KOPT-K1 (cell line): Measurements from ENCODE around the gene PLCB4.

ENCODE experiments used
- H3K27ac ChIP-seq: fragments of 200-600 bp; sonication (generic); 2 replicates; pipeline ENCODE4 v1.5.1; 2016; ENCODE audit warnings: antibody characterized with exemption, mild to moderate bottlenecking, low read depth, low read length; ENCODE audit not compliant: poor library complexity, severe bottlenecking
- H3K36me3 ChIP-seq: fragments of 200-600 bp; sonication (generic); 2 replicates; pipeline ENCODE4 v1.5.1; 2017; ENCODE audit warnings: antibody characterized with exemption, mild to moderate bottlenecking, low read length, moderate library complexity; ENCODE audit not compliant: insufficient read depth
- H3K9me3 ChIP-seq: fragments of 200-600 bp; sonication (generic); 2 replicates; pipeline ENCODE4 v1.5.1; 2017; ENCODE audit warnings: antibody characterized with exemption, low read length, mild to moderate bottlenecking; ENCODE audit not compliant: insufficient read depth, poor library complexity, severe bottlenecking

PLCB4 gene

GRCh38 chr20:9136114-9136513, 67.2 kb downstream of the PLCB4 start:
- no peak overlapping the region for H3K27ac ChIP-seq
- no peaks in the 10 kb centered on the region for H3K36me3 ChIP-seq
- H3K9me3 ChIP-seq, result no peaks in the 10 kb centered on the region

DNA sequence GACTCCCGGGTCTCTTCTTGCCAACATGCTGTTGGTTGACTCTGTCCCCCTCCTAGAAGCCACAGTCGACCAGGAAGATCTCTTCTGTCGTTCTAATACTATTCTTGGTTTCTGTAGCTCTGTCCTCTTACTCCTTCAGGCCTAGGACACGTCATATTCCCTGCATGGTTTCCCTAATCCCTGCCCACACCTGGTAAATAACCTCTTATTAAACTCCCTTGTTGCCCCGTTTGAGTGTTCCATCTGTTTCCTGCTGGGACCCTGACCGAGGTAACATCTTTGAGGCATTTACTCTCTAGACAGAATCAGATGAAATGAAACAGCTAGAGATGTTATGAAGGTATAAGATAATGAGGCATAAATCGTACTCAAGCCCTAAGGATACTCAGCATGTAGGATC, 68.1 kb downstream of the PLCB4 start:
- H3K27ac ChIP-seq, result no peak overlapping the region
- H3K9me3 ChIP-seq, result no peaks in the 10 kb centered on the region
- H3K36me3 ChIP-seq, result no peaks in the 10 kb centered on the region

DNA sequence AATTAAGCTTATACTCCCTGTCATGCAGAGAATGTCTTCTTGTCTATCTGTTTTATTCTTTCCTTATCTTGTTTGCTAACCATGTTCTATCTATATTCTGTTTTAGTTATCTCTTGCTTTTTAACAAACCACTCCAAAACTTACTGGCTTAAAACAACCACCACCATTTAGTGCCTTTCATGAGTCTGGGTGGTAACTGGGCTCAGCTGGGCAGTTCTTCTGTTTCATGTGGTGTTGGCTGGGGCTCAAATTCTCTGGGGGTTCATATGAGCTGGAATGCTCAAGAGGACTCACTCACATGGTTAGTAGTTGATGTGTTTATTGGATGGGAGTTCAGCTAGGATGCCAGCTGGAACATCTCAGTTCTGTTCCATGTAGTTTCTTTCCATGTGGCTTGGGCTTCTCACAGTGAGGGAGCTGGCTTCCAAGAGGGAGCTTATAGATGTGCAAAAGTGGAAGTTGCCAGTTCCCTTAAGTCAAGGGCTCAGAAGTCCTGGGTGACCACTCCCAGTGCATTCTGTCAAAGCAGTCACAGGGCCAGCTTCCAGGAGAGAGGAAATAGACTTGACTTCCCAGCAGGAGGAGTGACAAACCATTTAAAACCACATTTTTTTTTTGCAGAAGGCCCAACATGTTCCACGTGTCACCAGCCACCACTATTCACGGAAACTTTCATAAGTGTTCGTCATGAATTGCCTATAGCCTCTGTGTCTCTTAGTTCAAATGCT, 70.4 kb downstream of the PLCB4 start:
- no peaks in the 10 kb centered on the region for H3K9me3 ChIP-seq
- no peaks in the 10 kb centered on the region for H3K36me3 ChIP-seq
- no peak overlapping the region for H3K27ac ChIP-seq

GRCh38 chr20:9140162-9140760, 71.4 kb downstream of the PLCB4 start:
- H3K9me3 ChIP-seq, result no peaks in the 10 kb centered on the region
- H3K36me3 ChIP-seq, result no peaks in the 10 kb centered on the region
- H3K27ac ChIP-seq, result no peak overlapping the region

DNA sequence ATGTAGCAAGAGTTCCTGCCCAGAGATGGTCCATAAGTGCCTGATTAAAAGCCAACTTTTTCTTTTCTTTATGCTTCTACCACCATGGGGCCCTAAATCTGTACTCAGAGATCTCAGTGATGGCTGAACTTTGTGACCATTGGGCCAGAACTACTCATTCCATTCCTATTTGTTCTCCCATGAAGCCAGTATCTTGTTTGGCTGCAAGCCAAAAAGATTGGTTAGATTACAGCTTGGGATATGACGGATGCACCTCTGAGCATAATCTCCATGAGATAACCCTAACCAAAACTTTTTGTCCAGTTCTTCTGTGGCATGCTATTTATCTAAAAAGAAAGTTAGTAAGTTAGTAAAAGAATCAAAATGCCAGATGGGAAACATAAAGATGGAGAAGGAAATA, 72.2 kb downstream of the PLCB4 start:
- Histone ChIP-seq H3K27ac (no peak overlapping the region), H3K9me3 (no peaks in the 10 kb centered on the region), H3K36me3 (no peaks in the 10 kb centered on the region)

- no peaks in the 10 kb centered on the region for H3K9me3 ChIP-seq
- no peak overlapping the region for H3K27ac ChIP-seq
- H3K36me3 ChIP-seq, result no peaks in the 10 kb centered on the region
Observed at GRCh38 chr20:9141921-9142320, 73.0 kb downstream of the PLCB4 start.

DNA sequence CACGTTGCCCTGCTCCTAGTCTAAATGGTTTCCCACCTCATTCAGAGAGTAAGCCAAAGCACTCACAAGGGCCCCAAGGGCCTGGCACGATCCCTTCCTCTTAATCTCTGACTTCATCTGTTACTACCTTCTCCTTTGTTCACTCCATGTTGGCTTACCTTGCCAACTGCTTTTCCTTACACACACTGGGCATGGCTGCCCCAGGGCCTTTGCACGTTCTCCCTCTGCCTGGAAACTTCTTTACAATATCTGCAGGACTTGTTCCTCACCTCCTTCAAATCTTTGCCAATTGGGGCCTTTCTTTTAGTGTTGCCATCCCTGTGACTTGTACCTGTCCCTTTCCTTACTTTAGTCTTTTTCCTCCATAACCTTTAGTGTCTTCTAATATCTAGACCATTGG, 73.9 kb downstream of the PLCB4 start:
- Histone ChIP-seq H3K36me3 (no peaks in the 10 kb centered on the region), H3K27ac (no peak overlapping the region), H3K9me3 (no peaks in the 10 kb centered on the region)

DNA sequence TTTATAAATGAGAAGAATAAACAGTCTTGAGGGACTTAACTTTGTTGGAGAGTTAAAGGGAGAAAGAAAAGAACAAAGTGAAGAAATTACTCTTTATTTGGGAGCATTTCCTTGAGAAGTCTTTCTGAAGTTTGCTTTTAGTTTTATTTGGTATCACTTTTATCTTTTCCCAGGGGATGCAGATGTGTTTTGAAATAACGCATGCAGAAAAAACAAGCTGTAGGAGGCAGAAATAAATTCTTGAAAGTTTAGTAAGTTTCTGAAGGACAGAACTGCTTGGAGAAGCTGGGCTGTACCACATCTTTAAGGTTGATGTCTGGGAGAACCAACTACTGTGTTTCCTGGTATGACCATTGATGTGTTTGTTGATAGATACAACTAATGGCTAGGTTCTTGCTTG, 75.0 kb downstream of the PLCB4 start:
- H3K36me3 ChIP-seq, result no peaks in the 10 kb centered on the region
- H3K9me3 ChIP-seq, result no peaks in the 10 kb centered on the region
- H3K27ac ChIP-seq, result no peak overlapping the region

- H3K27ac ChIP-seq, result no peak overlapping the region
- no peaks in the 10 kb centered on the region for H3K9me3 ChIP-seq
- H3K36me3 ChIP-seq, result no peaks in the 10 kb centered on the region
Observed at GRCh38 chr20:9144643-9145042, 75.8 kb downstream of the PLCB4 start.

- Histone ChIP-seq H3K9me3 (no peaks in the 10 kb centered on the region), H3K36me3 (no peaks in the 10 kb centered on the region), H3K27ac (no peak overlapping the region)
Observed at GRCh38 chr20:9145142-9145541, 76.3 kb downstream of the PLCB4 start.

GRCh38 chr20:9146649-9147048, 77.8 kb downstream of the PLCB4 start:
- Histone ChIP-seq H3K9me3 (no peaks in the 10 kb centered on the region), H3K36me3 (no peaks in the 10 kb centered on the region), H3K27ac (no peak overlapping the region)

DNA sequence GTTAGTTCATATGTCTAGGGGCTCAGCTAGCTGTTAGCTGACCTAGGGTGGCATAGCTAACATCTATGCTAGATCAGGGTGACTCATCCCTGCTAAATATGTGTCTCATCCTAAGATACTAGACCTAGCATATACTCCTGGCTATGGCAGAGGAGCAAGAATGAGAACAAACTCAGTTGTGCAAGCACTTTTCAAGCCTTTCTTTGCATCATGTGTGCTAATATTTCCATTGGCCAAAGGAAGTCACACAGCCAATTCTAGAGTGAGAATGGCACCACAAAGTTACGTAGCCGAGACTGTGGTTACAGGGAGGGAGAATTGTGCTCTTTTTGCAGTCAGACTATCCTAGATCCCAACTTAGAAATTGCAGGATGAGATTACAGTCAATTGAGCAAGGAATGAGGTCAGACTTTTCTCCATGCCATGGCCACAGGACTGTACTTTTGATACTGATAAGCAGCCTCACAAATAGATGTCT, 78.7 kb downstream of the PLCB4 start:
- Histone ChIP-seq H3K9me3 (no peaks in the 10 kb centered on the region), H3K36me3 (no peaks in the 10 kb centered on the region), H3K27ac (no peak overlapping the region)

GRCh38 chr20:9148291-9148690, 79.4 kb downstream of the PLCB4 start:
- no peaks in the 10 kb centered on the region for H3K9me3 ChIP-seq
- no peak overlapping the region for H3K27ac ChIP-seq
- H3K36me3 ChIP-seq, result no peaks in the 10 kb centered on the region

DNA sequence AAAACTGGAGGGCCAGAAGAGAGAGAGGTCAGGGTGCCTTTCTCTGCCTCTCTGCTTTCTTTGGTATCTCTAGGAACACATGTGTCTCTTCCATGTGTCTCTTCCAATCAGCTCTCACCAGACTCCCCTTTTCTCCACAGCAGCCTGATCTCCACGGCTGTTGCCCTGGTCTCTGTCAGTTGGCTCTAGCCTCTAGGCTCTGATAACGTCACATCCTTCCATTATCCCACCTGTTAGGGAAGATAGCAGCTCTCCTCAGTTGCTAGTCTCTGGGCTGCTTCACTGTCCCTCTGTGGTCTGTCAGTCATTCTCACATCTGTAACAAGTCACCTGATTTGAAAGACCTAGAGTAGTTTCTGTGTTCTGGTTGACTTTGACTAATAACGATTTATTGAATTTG, 80.2 kb downstream of the PLCB4 start:
- Histone ChIP-seq H3K36me3 (no peaks in the 10 kb centered on the region), H3K27ac (no peak overlapping the region)

GRCh38 chr20:9149796-9150195, 80.9 kb downstream of the PLCB4 start:
- no peaks in the 10 kb centered on the region for H3K36me3 ChIP-seq
- no peaks in the 10 kb centered on the region for H3K9me3 ChIP-seq
- H3K27ac ChIP-seq, result no peak overlapping the region

More for the DNA sequence above, 80.2 kb downstream of the PLCB4 start:
- H3K9me3 ChIP-seq, result no peaks in the 10 kb centered on the region

DNA sequence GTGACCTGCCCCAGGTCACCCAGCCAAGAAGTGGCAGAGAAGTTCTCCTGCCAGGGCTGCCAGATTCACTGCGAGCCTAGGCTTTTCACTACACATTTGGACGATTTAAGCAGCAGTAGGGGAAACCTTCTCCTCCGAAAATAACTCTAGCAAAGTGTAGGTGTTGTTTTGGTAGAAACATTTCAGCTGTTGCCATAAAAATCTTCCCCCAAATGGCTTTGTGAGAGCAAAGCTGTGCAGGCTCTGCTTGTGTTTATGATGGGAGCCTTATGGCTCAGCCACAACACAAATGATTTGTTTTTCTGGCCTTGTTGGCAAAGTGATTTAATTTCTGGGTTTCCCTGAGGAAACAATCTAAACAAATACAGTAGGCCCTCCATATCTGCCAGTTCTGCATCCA, 81.8 kb downstream of the PLCB4 start:
- no peak overlapping the region for H3K27ac ChIP-seq
- no peaks in the 10 kb centered on the region for H3K36me3 ChIP-seq
- H3K9me3 ChIP-seq, result no peaks in the 10 kb centered on the region
